ENCODE measurements around the gene JPT1. TPM values are rescaled to one million over a fixed set of nuclear protein-coding genes. Genes with fewer than 3 reads are reported as not detected.

JPT1 gene
- total RNA-seq, 1 experiment from 2014 or later: 448 TPM

DNA sequence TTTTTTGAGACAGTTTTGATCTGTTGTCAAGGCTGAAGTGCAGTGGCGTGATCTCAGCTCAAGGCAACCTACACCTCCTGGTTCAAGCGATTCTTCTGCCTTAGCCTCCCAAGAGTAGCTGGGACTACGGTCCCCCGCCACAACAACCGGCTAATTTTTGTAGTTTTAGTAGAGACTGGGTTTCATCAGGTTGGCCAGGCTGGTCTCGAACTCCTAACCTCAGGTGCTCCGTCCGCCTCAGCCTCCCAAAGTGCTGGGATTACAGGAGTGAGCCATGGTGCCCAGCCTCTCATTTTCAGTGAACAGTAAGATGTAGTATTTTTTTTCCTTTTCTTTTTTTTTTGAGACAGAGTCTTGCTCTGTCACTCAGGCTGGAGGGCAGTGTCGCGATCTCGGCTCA, 20.7 kb upstream of the JPT1 start:
- Histone ChIP-seq H3K9me3 (ENCODE audit: control insufficient read depth, insufficient read depth, low read depth, low read length) (no peaks in the 10 kb centered on the region), H3K27ac (ENCODE audit: low read length) (no peak overlapping the region), H3K36me3 (ENCODE audit: control insufficient read depth, insufficient read depth, low read length) (peaks cover 12% of the 10 kb centered on the region), H3K4me3 (ENCODE audit: low read depth in 2 of 2, low read length in 2 of 2) (no peak overlapping the region), H3K27me3 (ENCODE audit: control insufficient read depth, insufficient read depth, low read length) (no peaks in the 10 kb centered on the region), H3K4me1 (ENCODE audit: control insufficient read depth, insufficient read depth, low read length) (no peaks in the 10 kb centered on the region; the same call in 1 of the 2 replicates)
- DNase-seq (ENCODE audit: low read depth, low spot score) (no peak), ATAC-seq (no peak)
- no TSS peak for BruUV-seq (replicated peaks)
- ChIA-PET POLR2A (no interaction called here), CTCF (no interaction called here)
- TF ChIP-seq SIN3A (IDR thresholded peaks at IDR 0.05; ENCODE audit: borderline replicate concordance, insufficient read depth, low read depth, low read length): no peak
- TF ChIP-seq, protein P1, sequence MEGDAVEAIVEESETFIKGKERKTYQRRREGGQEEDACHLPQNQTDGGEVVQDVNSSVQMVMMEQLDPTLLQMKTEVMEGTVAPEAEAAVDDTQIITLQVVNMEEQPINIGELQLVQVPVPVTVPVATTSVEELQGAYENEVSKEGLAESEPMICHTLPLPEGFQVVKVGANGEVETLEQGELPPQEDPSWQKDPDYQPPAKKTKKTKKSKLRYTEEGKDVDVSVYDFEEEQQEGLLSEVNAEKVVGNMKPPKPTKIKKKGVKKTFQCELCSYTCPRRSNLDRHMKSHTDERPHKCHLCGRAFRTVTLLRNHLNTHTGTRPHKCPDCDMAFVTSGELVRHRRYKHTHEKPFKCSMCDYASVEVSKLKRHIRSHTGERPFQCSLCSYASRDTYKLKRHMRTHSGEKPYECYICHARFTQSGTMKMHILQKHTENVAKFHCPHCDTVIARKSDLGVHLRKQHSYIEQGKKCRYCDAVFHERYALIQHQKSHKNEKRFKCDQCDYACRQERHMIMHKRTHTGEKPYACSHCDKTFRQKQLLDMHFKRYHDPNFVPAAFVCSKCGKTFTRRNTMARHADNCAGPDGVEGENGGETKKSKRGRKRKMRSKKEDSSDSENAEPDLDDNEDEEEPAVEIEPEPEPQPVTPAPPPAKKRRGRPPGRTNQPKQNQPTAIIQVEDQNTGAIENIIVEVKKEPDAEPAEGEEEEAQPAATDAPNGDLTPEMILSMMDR (IDR thresholded peaks at IDR 0.05): no peak
- no peak for TF ChIP-seq POLR2AphosphoS5 (IDR thresholded peaks at IDR 0.05; ENCODE audit: low read depth, low read length)
- no peak for TF ChIP-seq TCF7L2 (IDR thresholded peaks at IDR 0.05; ENCODE audit: low read depth, low read length)
- TF ChIP-seq, protein P2, sequence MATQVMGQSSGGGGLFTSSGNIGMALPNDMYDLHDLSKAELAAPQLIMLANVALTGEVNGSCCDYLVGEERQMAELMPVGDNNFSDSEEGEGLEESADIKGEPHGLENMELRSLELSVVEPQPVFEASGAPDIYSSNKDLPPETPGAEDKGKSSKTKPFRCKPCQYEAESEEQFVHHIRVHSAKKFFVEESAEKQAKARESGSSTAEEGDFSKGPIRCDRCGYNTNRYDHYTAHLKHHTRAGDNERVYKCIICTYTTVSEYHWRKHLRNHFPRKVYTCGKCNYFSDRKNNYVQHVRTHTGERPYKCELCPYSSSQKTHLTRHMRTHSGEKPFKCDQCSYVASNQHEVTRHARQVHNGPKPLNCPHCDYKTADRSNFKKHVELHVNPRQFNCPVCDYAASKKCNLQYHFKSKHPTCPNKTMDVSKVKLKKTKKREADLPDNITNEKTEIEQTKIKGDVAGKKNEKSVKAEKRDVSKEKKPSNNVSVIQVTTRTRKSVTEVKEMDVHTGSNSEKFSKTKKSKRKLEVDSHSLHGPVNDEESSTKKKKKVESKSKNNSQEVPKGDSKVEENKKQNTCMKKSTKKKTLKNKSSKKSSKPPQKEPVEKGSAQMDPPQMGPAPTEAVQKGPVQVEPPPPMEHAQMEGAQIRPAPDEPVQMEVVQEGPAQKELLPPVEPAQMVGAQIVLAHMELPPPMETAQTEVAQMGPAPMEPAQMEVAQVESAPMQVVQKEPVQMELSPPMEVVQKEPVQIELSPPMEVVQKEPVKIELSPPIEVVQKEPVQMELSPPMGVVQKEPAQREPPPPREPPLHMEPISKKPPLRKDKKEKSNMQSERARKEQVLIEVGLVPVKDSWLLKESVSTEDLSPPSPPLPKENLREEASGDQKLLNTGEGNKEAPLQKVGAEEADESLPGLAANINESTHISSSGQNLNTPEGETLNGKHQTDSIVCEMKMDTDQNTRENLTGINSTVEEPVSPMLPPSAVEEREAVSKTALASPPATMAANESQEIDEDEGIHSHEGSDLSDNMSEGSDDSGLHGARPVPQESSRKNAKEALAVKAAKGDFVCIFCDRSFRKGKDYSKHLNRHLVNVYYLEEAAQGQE (IDR thresholded peaks at IDR 0.05; ENCODE audit: insufficient read depth in 1 of 2, low read depth in 2 of 2, low read length in 1 of 2): no peak
- in situ Hi-C loops (cut with HindIII; ENCODE audit: low pct_unique_long_range_greater_than_20kb, low sequenced_read_pairs) (no loop called here), intact Hi-C loops (cut with micrococcal nuclease; ENCODE audit: unreplicated experiment) (no loop called here)

DNA sequence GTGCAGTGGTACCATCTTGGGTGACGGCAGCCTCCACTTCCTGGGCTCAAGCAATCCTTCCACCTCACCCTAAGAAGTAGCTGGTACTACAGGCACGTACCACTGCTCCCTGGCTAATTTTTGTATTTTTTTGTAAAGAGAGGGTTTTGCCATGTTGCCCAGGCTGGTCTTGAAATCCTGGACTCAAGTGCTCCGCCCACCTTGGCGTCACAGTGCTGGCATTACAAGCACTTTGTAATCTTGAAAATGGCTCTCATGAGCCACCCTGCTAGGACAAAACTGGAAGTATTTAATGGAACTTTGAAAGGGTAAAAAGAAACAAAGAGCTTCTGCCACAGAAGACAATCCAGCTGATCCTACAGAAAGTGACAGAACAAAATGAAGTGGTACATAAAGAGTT, 19.2 kb upstream of the JPT1 start:
- POLR2A ChIA-PET: no interaction called here
- no peak overlapping the region for H3K27ac ChIP-seq (ENCODE audit: low read length)
- intact Hi-C loops (cut with micrococcal nuclease; ENCODE audit: unreplicated experiment): no loop called here
- H3K9me3 ChIP-seq (ENCODE audit: control insufficient read depth, insufficient read depth, low read depth, low read length): no peaks in the 10 kb centered on the region
- no peaks in the 10 kb centered on the region for H3K4me1 ChIP-seq (ENCODE audit: control insufficient read depth, insufficient read depth, low read length)
- in situ Hi-C loops (cut with HindIII; ENCODE audit: low pct_unique_long_range_greater_than_20kb, low sequenced_read_pairs): no loop called here
- CTCF ChIA-PET: interaction anchor here (0.6 kb wide), 1 partner anchor 114 kb away, joined by 4 read pairs; no protein-coding TSS in a partner anchor
- no peaks in the 10 kb centered on the region for H3K27me3 ChIP-seq (ENCODE audit: control insufficient read depth, insufficient read depth, low read length)
- DNase-seq (ENCODE audit: low read depth, low spot score): no peak
- TF ChIP-seq TCF7L2 (IDR thresholded peaks at IDR 0.05; ENCODE audit: low read depth, low read length): no peak
- TF ChIP-seq, protein P1 (IDR thresholded peaks at IDR 0.05): no peak
- TF ChIP-seq SIN3A (IDR thresholded peaks at IDR 0.05; ENCODE audit: borderline replicate concordance, insufficient read depth, low read depth, low read length): no peak
- TF ChIP-seq, protein P2 (IDR thresholded peaks at IDR 0.05; ENCODE audit: insufficient read depth in 1 of 2, low read depth in 2 of 2, low read length in 1 of 2): no peak
- TF ChIP-seq POLR2AphosphoS5 (IDR thresholded peaks at IDR 0.05; ENCODE audit: low read depth, low read length): no peak
- BruUV-seq (replicated peaks): no TSS peak
- H3K36me3 ChIP-seq (ENCODE audit: control insufficient read depth, insufficient read depth, low read length): peaks cover 8% of the 10 kb centered on the region
- ATAC-seq: no peak
- H3K4me3 ChIP-seq (ENCODE audit: low read depth in 2 of 2, low read length in 2 of 2): no peak overlapping the region

Measured in Panc1 (cell line).